SK-N-SH (cell line): ENCODE results near the gene RAPGEF6. TPM values are rescaled to one million over a fixed set of nuclear protein-coding genes. Genes with fewer than 3 reads are reported as not detected.
"Not testable (repeated sequence)": the region's sequence is repeated elsewhere in the genome, so short reads cannot be mapped to it uniquely, and the experiment has no call there.

Experiments
- CTCF ChIA-PET: fragments of 300-600, 350-600 bp; formaldehyde crosslinking; extraction: SDS; loops from one replicate; lab custom pipeline; 2021; lab: Yijun Ruan, JAX
- POLR2A ChIA-PET: fragments of 350-600 bp; sonication (Branson Sonifier 250); formaldehyde crosslinking; extraction: SDS; loops from one replicate; lab custom pipeline; 2020; ENCODE audit warnings: antibody characterized with exemption, inconsistent platforms; lab: Yijun Ruan, JAX
- DNase-seq: peaks from one replicate; pipeline ENCODE4 v3.0.0; 2012
- H2AFZ ChIP-seq: fragments of 200-600 bp; sonication (generic); 2 replicates; pipeline ENCODE4 v1.8.1; 2016; ENCODE audit warnings: antibody characterized with exemption, mild to moderate bottlenecking, low read depth
- H3F3A ChIP-seq: fragments of 200-600 bp; sonication (generic); replicated peaks from 2 replicates; pipeline ENCODE3; 2016; ENCODE audit warnings: antibody characterized with exemption, mild to moderate bottlenecking; ENCODE audit not compliant: insufficient read depth
- H3K27ac ChIP-seq, 2 experiments: fragments of 200-500 bp in 1 of 2; fragments of 200-600 bp in 1 of 2; sonication (Bioruptor generic) in 1 of 2; sonication (generic), shearing (Covaris generic) in 1 of 2; 2 replicates each; pipeline versions ENCODE4 v1.5.1 to v1.6.1; 2014 to 2016; ENCODE audit warnings: low read depth in 2 of 2, inconsistent platforms in 1 of 2, low read length in 1 of 2, mild to moderate bottlenecking in 1 of 2, mixed read lengths in 1 of 2
- H3K27me3 ChIP-seq: fragments of 200-600 bp; sonication (generic), shearing (Covaris generic); 2 replicates; pipeline ENCODE4 v1.6.1; 2016; ENCODE audit warnings: mixed run types; ENCODE audit not compliant: insufficient read depth
- H3K36me3 ChIP-seq, 2 experiments: fragments of 200-500 bp in 1 of 2; fragments of 200-600 bp in 1 of 2; sonication (Bioruptor generic) in 1 of 2; sonication (generic) in 1 of 2; replicated peaks in 1 of 2; 2 replicates each; pipeline versions ENCODE3 to v1.5.1; 2014 to 2016; ENCODE audit warnings: low read length in 1 of 2, mild to moderate bottlenecking in 1 of 2; ENCODE audit not compliant: insufficient read depth in 2 of 2, control insufficient read depth in 1 of 2
- H3K4me1 ChIP-seq, 2 experiments: fragments of 200-500 bp in 1 of 2; fragments of 200-600 bp in 1 of 2; sonication (Bioruptor generic) in 1 of 2; sonication (generic), shearing (Covaris generic) in 1 of 2; 2 replicates each; pipeline versions ENCODE4 v1.5.1 to v1.6.1; 2014 to 2016; ENCODE audit warnings: low read depth in 1 of 2, low read length in 1 of 2, mixed run types in 1 of 2; ENCODE audit not compliant: insufficient read depth in 2 of 2, control insufficient read depth in 1 of 2
- H3K4me2 ChIP-seq: fragments of 200-600 bp; sonication (generic), shearing (Covaris generic); 2 replicates; pipeline ENCODE4 v1.6.1; 2017; ENCODE audit warnings: mixed run types
- H3K4me3 ChIP-seq, 2 experiments: fragments of 200-500 bp in 1 of 2; fragments of 200-600 bp in 1 of 2; sonication (Bioruptor generic) in 1 of 2; sonication (generic), shearing (Covaris generic) in 1 of 2; 2 replicates each; pipeline versions ENCODE4 v1.5.1 to v1.8.1; 2014 to 2016; ENCODE audit warnings: low read depth in 2 of 2, inconsistent platforms in 1 of 2, low read length in 1 of 2, mild to moderate bottlenecking in 1 of 2, mixed read lengths in 1 of 2, moderate library complexity in 1 of 2
- H3K79me2 ChIP-seq: fragments of 200-600 bp; sonication (generic); 2 replicates; pipeline ENCODE4 v1.8.1; 2017; ENCODE audit warnings: mild to moderate bottlenecking; ENCODE audit not compliant: insufficient read depth
- H3K9ac ChIP-seq: fragments of 200-600 bp; sonication (generic); 2 replicates; pipeline ENCODE4 v1.6.1; 2017; ENCODE audit warnings: mixed run types
- H3K9me2 ChIP-seq: fragments of 200-600 bp; sonication (generic); 2 replicates; pipeline ENCODE4 v1.6.1; 2017; ENCODE audit warnings: mixed run types
- H3K9me3 ChIP-seq: fragments of 200-600 bp; sonication (generic); 2 replicates; pipeline ENCODE4 v1.6.1; 2017; ENCODE audit warnings: mixed run types, mild to moderate bottlenecking, moderate library complexity
- H4K20me1 ChIP-seq: fragments of 200-600 bp; sonication (generic); 2 replicates; pipeline ENCODE4 v1.6.1; 2017; ENCODE audit warnings: mild to moderate bottlenecking, mixed run types; ENCODE audit not compliant: insufficient read depth
- FOSL2 ChIP-seq: IDR thresholded peaks from 2 replicates; pipeline ENCODE4 v1.4.0; 2012; ENCODE audit warnings: low read depth, mild to moderate bottlenecking, moderate library complexity, borderline replicate concordance
- FOXM1 ChIP-seq: IDR thresholded peaks from 2 replicates; pipeline ENCODE4 v1.4.0; 2012; ENCODE audit warnings: low read depth, mild to moderate bottlenecking
- JUND ChIP-seq: IDR thresholded peaks from 2 replicates; pipeline ENCODE4 v1.4.0; 2012
- POLR2AphosphoS5 ChIP-seq: IDR thresholded peaks from 2 replicates; pipeline ENCODE4 v1.6.1; 2012; ENCODE audit warnings: low read depth, low read length
- RAD21 ChIP-seq: IDR thresholded peaks from 2 replicates; pipeline ENCODE4 v1.6.1; 2012; ENCODE audit warnings: mild to moderate bottlenecking, low read length
- RCOR1 ChIP-seq: fragments of 150-350 bp; IDR thresholded peaks from 2 replicates; pipeline ENCODE4 v1.6.1; 2017; ENCODE audit warnings: antibody characterized with exemption, low read length
- SIN3A ChIP-seq: IDR thresholded peaks from 2 replicates; pipeline ENCODE4 v1.6.1; 2012; ENCODE audit warnings: low read depth, mild to moderate bottlenecking, low read length, moderate library complexity, borderline replicate concordance
- SMC3 ChIP-seq: IDR thresholded peaks from 2 replicates; pipeline ENCODE4 v1.6.1; 2012; ENCODE audit warnings: low read depth, low read length, improper control_type of control experiment
- TAF1 ChIP-seq: IDR thresholded peaks from 2 replicates; pipeline ENCODE4 v1.6.1; 2012; ENCODE audit warnings: low read depth, mild to moderate bottlenecking, low read length, moderate library complexity, borderline replicate concordance
- YY1 ChIP-seq: IDR thresholded peaks from 2 replicates; pipeline ENCODE4 v1.4.0; 2012; ENCODE audit warnings: low read depth, mild to moderate bottlenecking
- WGBS: methylation state at CpG from one replicate; pipeline ENCODE4 v1.1.6; 2017; ENCODE audit warnings: low lambda C conversion rate; 5-methylcytosine and 5-hydroxymethylcytosine counted together
- polyA plus RNA-seq, 3 experiments: library from polyadenylated mRNA; depleted of rRNA; stranded (reverse); fragments of >200 nt; gene quantifications; 2 replicates each; pipeline ENCODE4 v1.2.3, GENCODE V29; 2012
- TF ChIP-seq, protein P1 (sequence below): IDR thresholded peaks from 2 replicates; pipeline ENCODE4; 2012
- TF ChIP-seq, protein P2 (sequence below): fragments of 200-600 bp; sonication (generic); IDR thresholded peaks from 2 replicates; pipeline ENCODE4 v1.6.1; 2017; ENCODE audit warnings: antibody characterized with exemption, mild to moderate bottlenecking, moderate library complexity
- TF ChIP-seq, protein P3 (sequence below): IDR thresholded peaks from 2 replicates; pipeline ENCODE4 v1.6.1; 2012; ENCODE audit warnings: mild to moderate bottlenecking, low read depth, low read length, moderate library complexity

Gene RAPGEF6
- polyA plus RNA-seq, 1 of the 3 experiments (the other 2 are of a cell fraction), result 2.9 TPM

DNA sequence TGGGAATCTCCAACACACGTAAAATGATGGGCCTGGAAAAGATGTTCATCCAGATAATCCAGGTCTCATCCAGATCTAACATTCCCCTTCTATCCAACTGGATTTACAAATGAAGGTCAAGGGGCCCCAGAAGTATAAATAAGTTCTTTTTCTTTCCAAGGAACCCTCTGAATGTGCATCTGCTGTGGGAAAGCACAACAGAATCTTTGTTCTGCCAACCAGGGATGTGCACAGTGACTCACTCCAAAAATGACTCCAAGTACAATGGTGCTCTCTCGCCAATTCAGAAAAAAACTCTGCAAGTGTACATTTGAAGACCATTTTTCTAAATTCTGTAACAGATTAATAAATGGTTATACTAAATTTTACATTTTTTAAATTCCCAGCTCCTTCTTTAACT, 12.4 kb downstream of the RAPGEF6 start (continued):
- TF ChIP-seq, protein P1, sequence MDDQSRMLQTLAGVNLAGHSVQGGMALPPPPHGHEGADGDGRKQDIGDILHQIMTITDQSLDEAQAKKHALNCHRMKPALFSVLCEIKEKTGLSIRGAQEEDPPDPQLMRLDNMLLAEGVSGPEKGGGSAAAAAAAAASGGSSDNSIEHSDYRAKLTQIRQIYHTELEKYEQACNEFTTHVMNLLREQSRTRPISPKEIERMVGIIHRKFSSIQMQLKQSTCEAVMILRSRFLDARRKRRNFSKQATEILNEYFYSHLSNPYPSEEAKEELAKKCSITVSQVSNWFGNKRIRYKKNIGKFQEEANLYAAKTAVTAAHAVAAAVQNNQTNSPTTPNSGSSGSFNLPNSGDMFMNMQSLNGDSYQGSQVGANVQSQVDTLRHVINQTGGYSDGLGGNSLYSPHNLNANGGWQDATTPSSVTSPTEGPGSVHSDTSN, result no peak
- TF ChIP-seq, protein P2, sequence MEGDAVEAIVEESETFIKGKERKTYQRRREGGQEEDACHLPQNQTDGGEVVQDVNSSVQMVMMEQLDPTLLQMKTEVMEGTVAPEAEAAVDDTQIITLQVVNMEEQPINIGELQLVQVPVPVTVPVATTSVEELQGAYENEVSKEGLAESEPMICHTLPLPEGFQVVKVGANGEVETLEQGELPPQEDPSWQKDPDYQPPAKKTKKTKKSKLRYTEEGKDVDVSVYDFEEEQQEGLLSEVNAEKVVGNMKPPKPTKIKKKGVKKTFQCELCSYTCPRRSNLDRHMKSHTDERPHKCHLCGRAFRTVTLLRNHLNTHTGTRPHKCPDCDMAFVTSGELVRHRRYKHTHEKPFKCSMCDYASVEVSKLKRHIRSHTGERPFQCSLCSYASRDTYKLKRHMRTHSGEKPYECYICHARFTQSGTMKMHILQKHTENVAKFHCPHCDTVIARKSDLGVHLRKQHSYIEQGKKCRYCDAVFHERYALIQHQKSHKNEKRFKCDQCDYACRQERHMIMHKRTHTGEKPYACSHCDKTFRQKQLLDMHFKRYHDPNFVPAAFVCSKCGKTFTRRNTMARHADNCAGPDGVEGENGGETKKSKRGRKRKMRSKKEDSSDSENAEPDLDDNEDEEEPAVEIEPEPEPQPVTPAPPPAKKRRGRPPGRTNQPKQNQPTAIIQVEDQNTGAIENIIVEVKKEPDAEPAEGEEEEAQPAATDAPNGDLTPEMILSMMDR, result no peak
- TF ChIP-seq RAD21, result no peak
- TF ChIP-seq SIN3A, result no peak
- TF ChIP-seq SMC3, result no peak
- no peak for TF ChIP-seq TAF1
- no peak for TF ChIP-seq POLR2AphosphoS5
- no peak for TF ChIP-seq FOXM1
- TF ChIP-seq JUND, result peak; percentile 61
- TF ChIP-seq, protein P3, sequence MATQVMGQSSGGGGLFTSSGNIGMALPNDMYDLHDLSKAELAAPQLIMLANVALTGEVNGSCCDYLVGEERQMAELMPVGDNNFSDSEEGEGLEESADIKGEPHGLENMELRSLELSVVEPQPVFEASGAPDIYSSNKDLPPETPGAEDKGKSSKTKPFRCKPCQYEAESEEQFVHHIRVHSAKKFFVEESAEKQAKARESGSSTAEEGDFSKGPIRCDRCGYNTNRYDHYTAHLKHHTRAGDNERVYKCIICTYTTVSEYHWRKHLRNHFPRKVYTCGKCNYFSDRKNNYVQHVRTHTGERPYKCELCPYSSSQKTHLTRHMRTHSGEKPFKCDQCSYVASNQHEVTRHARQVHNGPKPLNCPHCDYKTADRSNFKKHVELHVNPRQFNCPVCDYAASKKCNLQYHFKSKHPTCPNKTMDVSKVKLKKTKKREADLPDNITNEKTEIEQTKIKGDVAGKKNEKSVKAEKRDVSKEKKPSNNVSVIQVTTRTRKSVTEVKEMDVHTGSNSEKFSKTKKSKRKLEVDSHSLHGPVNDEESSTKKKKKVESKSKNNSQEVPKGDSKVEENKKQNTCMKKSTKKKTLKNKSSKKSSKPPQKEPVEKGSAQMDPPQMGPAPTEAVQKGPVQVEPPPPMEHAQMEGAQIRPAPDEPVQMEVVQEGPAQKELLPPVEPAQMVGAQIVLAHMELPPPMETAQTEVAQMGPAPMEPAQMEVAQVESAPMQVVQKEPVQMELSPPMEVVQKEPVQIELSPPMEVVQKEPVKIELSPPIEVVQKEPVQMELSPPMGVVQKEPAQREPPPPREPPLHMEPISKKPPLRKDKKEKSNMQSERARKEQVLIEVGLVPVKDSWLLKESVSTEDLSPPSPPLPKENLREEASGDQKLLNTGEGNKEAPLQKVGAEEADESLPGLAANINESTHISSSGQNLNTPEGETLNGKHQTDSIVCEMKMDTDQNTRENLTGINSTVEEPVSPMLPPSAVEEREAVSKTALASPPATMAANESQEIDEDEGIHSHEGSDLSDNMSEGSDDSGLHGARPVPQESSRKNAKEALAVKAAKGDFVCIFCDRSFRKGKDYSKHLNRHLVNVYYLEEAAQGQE, result no peak
- no peak for TF ChIP-seq YY1
- no peak for TF ChIP-seq RCOR1
- peak; percentile 79 for TF ChIP-seq FOSL2

DNA sequence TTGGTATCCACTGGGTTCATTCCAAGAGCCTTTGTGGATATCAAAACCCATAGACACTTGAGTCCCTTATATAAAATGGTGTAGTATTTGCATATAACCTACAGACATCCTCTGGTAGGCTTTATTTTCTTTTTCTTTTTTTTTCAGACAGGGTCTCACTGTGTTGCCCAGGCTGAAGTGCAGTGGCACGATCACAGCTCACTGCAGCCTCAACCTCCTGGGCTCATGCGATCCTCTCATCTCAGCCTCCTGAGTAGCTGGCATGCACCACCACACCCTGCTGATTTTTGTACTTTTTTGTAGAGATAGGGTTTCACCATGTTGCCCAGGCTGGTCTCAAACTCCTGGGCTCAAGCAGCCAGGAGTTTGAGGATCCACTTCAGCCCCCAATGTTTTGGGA, 13.9 kb downstream of the RAPGEF6 start:
- WGBS, result 92% methylated on average over 2 of the region's 2 CpGs
- H3K4me1 ChIP-seq, CTCF ChIA-PET: not testable (repeated sequence)

More for the DNA sequence above, 13.9 kb downstream of the RAPGEF6 start:
- DNase-seq, H4K20me1 ChIP-seq, H3K36me3 ChIP-seq, H3K4me2 ChIP-seq, H3K9me2 ChIP-seq, H3K9ac ChIP-seq, H3K9me3 ChIP-seq, H2AFZ ChIP-seq, POLR2A ChIA-PET, H3K4me3 ChIP-seq, H3K27me3 ChIP-seq, H3K27ac ChIP-seq: not testable (repeated sequence)
- H3F3A ChIP-seq, result peaks cover 17% of the 10 kb centered on the region
- H3K79me2 ChIP-seq, result peaks cover 99% of the 10 kb centered on the region
